Liver (tissue), 9 donors: ENCODE results near the gene CTSG. TPM values are rescaled to one million over a fixed set of nuclear protein-coding genes. Genes with fewer than 3 reads are reported as not detected.

ENCODE experiments used
- DNase-seq: peaks from one replicate; pipeline ENCODE4 v3.0.0-alpha.2; 2017; ENCODE audit warnings: low spot score
- H3K27ac ChIP-seq, 2 donors: one replicate each; pipeline ENCODE4 v1.7.0; 2013; ENCODE audit warnings: inconsistent platforms in 2 of 2, low read length in 2 of 2, control low read depth in 1 of 2, low read depth in 1 of 2, mild to moderate bottlenecking in 1 of 2
- H3K27me3 ChIP-seq, 4 donors: one replicate each; pipeline versions ENCODE4 v1.6.1 to v1.7.0; 2013; ENCODE audit warnings: low read length in 3 of 4, inconsistent platforms in 1 of 4, mild to moderate bottlenecking in 1 of 4, moderate library complexity in 1 of 4; ENCODE audit not compliant: control insufficient read depth in 4 of 4, insufficient read depth in 4 of 4
- H3K36me3 ChIP-seq, 4 donors: one replicate each; pipeline versions ENCODE4 v1.6.1 to v1.7.0; 2013; ENCODE audit warnings: low read length in 3 of 4, mild to moderate bottlenecking in 3 of 4, low read depth in 1 of 4, moderate library complexity in 1 of 4; ENCODE audit not compliant: control insufficient read depth in 4 of 4, insufficient read depth in 3 of 4
- H3K4me1 ChIP-seq, 4 donors: one replicate each; pipeline versions ENCODE4 v1.6.1 to v1.7.0; 2013; ENCODE audit warnings: low read length in 3 of 4, mild to moderate bottlenecking in 3 of 4, moderate library complexity in 1 of 4; ENCODE audit not compliant: control insufficient read depth in 4 of 4, insufficient read depth in 4 of 4
- H3K4me3 ChIP-seq, 3 donors: one replicate each; pipeline versions ENCODE4 v1.6.1 to v1.7.0; 2013; ENCODE audit warnings: low read length in 3 of 3, control low read depth in 1 of 3, low read depth in 1 of 3, mild to moderate bottlenecking in 1 of 3
- H3K9ac ChIP-seq, 2 donors: one replicate each; pipeline ENCODE4 v1.7.0; 2013; ENCODE audit warnings: low read length in 2 of 2, mild to moderate bottlenecking in 2 of 2, moderate library complexity in 2 of 2, control low read depth in 1 of 2, low read depth in 1 of 2
- H3K9me3 ChIP-seq, 4 donors: one replicate each; pipeline versions ENCODE4 v1.6.1 to v1.7.0; 2013; ENCODE audit warnings: low read length in 3 of 4; ENCODE audit not compliant: control insufficient read depth in 4 of 4
- CTCF ChIP-seq: fragments of 150-350 bp; IDR thresholded peaks from 2 replicates; pipeline ENCODE4 v1.5.1; 2017; ENCODE audit warnings: improper control_type of control experiment, low read depth, low read length; ENCODE audit not compliant: missing input control
- EGR1 ChIP-seq, 2 donors: IDR thresholded peaks; 2 replicates each; pipeline ENCODE4 v1.6.1; 2016 to 2018; ENCODE audit warnings: antibody characterized with exemption in 2 of 2, low read depth in 2 of 2
- FOXA1 ChIP-seq: IDR thresholded peaks from 2 replicates; pipeline ENCODE4 v1.6.1; 2016; ENCODE audit warnings: antibody characterized with exemption
- FOXA2 ChIP-seq: IDR thresholded peaks from 2 replicates; pipeline ENCODE4 v1.6.1; 2016; ENCODE audit warnings: antibody characterized with exemption
- GABPA ChIP-seq, 2 donors: IDR thresholded peaks in 1 of 2; conservative IDR thresholded peaks in 1 of 2; 2 replicates each; pipeline ENCODE4 v1.6.1; 2016; ENCODE audit warnings: antibody characterized with exemption in 2 of 2, mild to moderate bottlenecking in 1 of 2, moderate library complexity in 1 of 2
- HNF4A ChIP-seq, 2 donors: conservative IDR thresholded peaks; 2 replicates each; pipeline ENCODE4 v1.6.1; 2016; ENCODE audit warnings: antibody characterized with exemption in 2 of 2, mild to moderate bottlenecking in 2 of 2
- HNF4G ChIP-seq: IDR thresholded peaks from 2 replicates; pipeline ENCODE4 v1.6.1; 2016; ENCODE audit warnings: antibody characterized with exemption
- JUND ChIP-seq, 2 donors: IDR thresholded peaks; 2 replicates each; pipeline ENCODE4 v1.6.1; 2016; ENCODE audit warnings: antibody characterized with exemption in 2 of 2
- NR2F2 ChIP-seq: IDR thresholded peaks from 2 replicates; pipeline ENCODE4 v1.6.1; 2016; ENCODE audit warnings: antibody characterized with exemption
- RAD21 ChIP-seq, 2 donors: IDR thresholded peaks; 2 replicates each; pipeline ENCODE4 v1.6.1; 2016; ENCODE audit warnings: antibody characterized with exemption in 2 of 2, mild to moderate bottlenecking in 2 of 2
- RXRA ChIP-seq, 2 donors: IDR thresholded peaks; 2 replicates each; pipeline ENCODE4 v1.6.1; 2017 to 2018; ENCODE audit warnings: antibody characterized with exemption in 2 of 2, mild to moderate bottlenecking in 1 of 2
- SP1 ChIP-seq: IDR thresholded peaks from 2 replicates; pipeline ENCODE4 v1.6.1; 2018; ENCODE audit warnings: antibody characterized with exemption, mild to moderate bottlenecking
- TAF1 ChIP-seq: conservative IDR thresholded peaks from 2 replicates; pipeline ENCODE4 v1.6.1; 2016; ENCODE audit warnings: antibody characterized with exemption, mild to moderate bottlenecking
- YY1 ChIP-seq: IDR thresholded peaks from 2 replicates; pipeline ENCODE4 v1.6.1; 2016; ENCODE audit warnings: antibody characterized with exemption, mild to moderate bottlenecking
- WGBS: extraction: QIAGEN DNeasy Blood & Tissue Kit; methylation state at CpG from one replicate; pipeline ENCODE4 v1.1.7; 2013; 5-methylcytosine and 5-hydroxymethylcytosine counted together
- polyA plus RNA-seq, 2 donors: library from polyadenylated mRNA; stranded (reverse) in 1 of 2; unstranded in 1 of 2; fragments of 200-250 nt in 1 of 2; fragments of >200 nt in 1 of 2; fragmentation: Nextera tagmentation in 1 of 2; extraction: Ambion mirVana in 1 of 2; gene quantifications; one replicate each; pipeline versions ENCODE4 v1.2.1 to v1.2.3, GENCODE V29; 2013 to 2015
- total RNA-seq, 2 donors: library from RNA; depleted of rRNA; stranded (reverse); fragments of >200 nt; gene quantifications; one replicate each; pipeline ENCODE4 v1.2.3, GENCODE V29; 2014
- TF ChIP-seq, protein P1 (sequence below): IDR thresholded peaks from 2 replicates; pipeline ENCODE4 v1.6.1; 2016; ENCODE audit warnings: antibody characterized with exemption
- TF ChIP-seq, protein P2 (sequence below): IDR thresholded peaks from 2 replicates; pipeline ENCODE4 v1.6.1; 2016; ENCODE audit warnings: antibody characterized with exemption, mild to moderate bottlenecking
- TF ChIP-seq, protein P3 (sequence below): IDR thresholded peaks from 2 replicates; pipeline ENCODE4 v1.6.1; 2016; ENCODE audit warnings: antibody characterized with exemption
- TF ChIP-seq, protein P4 (sequence below): IDR thresholded peaks from 2 replicates; pipeline ENCODE4 v1.6.1; 2016; ENCODE audit warnings: antibody characterized with exemption
- donor health status: healthy.
- donor health status: healthy.
- donor health status: healthy.
- donor health status: healthy.
- donor health status: healthy.

CTSG gene
- total and polyA plus RNA-seq, 4 donors: 0.24 to 32.5 (median 1.9) TPM; not detected in 1

- TF ChIP-seq CTCF (no peak), FOXA2 (no peak), TAF1 (no peak), JUND (IDR thresholded peaks at IDR 0.05) (no peak), FOXA1 (no peak), RXRA (IDR thresholded peaks at IDR 0.05) (no peak), GABPA (IDR thresholded peaks at IDR 0.05 in 1 of 2, conservative IDR thresholded peaks at IDR 0.05 in 1 of 2) (no peak), RAD21 (IDR thresholded peaks at IDR 0.05) (no peak), HNF4G (no peak), YY1 (no peak), EGR1 (IDR thresholded peaks at IDR 0.05; ENCODE audit: low read depth in 2 of 2) (no peak), NR2F2 (no peak), SP1 (no peak), HNF4A (conservative IDR thresholded peaks at IDR 0.05) (no peak)
- TF ChIP-seq, protein P1, sequence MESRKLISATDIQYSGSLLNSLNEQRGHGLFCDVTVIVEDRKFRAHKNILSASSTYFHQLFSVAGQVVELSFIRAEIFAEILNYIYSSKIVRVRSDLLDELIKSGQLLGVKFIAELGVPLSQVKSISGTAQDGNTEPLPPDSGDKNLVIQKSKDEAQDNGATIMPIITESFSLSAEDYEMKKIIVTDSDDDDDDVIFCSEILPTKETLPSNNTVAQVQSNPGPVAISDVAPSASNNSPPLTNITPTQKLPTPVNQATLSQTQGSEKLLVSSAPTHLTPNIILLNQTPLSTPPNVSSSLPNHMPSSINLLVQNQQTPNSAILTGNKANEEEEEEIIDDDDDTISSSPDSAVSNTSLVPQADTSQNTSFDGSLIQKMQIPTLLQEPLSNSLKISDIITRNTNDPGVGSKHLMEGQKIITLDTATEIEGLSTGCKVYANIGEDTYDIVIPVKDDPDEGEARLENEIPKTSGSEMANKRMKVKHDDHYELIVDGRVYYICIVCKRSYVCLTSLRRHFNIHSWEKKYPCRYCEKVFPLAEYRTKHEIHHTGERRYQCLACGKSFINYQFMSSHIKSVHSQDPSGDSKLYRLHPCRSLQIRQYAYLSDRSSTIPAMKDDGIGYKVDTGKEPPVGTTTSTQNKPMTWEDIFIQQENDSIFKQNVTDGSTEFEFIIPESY: no peak
- TF ChIP-seq, protein P2, sequence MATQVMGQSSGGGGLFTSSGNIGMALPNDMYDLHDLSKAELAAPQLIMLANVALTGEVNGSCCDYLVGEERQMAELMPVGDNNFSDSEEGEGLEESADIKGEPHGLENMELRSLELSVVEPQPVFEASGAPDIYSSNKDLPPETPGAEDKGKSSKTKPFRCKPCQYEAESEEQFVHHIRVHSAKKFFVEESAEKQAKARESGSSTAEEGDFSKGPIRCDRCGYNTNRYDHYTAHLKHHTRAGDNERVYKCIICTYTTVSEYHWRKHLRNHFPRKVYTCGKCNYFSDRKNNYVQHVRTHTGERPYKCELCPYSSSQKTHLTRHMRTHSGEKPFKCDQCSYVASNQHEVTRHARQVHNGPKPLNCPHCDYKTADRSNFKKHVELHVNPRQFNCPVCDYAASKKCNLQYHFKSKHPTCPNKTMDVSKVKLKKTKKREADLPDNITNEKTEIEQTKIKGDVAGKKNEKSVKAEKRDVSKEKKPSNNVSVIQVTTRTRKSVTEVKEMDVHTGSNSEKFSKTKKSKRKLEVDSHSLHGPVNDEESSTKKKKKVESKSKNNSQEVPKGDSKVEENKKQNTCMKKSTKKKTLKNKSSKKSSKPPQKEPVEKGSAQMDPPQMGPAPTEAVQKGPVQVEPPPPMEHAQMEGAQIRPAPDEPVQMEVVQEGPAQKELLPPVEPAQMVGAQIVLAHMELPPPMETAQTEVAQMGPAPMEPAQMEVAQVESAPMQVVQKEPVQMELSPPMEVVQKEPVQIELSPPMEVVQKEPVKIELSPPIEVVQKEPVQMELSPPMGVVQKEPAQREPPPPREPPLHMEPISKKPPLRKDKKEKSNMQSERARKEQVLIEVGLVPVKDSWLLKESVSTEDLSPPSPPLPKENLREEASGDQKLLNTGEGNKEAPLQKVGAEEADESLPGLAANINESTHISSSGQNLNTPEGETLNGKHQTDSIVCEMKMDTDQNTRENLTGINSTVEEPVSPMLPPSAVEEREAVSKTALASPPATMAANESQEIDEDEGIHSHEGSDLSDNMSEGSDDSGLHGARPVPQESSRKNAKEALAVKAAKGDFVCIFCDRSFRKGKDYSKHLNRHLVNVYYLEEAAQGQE: no peak
- TF ChIP-seq, protein P3, sequence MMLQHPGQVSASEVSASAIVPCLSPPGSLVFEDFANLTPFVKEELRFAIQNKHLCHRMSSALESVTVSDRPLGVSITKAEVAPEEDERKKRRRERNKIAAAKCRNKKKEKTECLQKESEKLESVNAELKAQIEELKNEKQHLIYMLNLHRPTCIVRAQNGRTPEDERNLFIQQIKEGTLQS: no peak
- TF ChIP-seq, protein P4, sequence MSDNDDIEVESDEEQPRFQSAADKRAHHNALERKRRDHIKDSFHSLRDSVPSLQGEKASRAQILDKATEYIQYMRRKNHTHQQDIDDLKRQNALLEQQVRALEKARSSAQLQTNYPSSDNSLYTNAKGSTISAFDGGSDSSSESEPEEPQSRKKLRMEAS: no peak
Observed at GRCh38 chr14:24542346-24542936, 33.6 kb downstream of the CTSG start.

More at GRCh38 chr14:24542346-24542936, 33.6 kb downstream of the CTSG start:
- no peak for DNase-seq
- Histone ChIP-seq H3K4me1 (no peaks in the 10 kb centered on the region), H3K4me3 (no peak overlapping the region), H3K9me3 (peaks cover 0 to 3% (median under 1%) of the 10 kb centered on the region in 4 donors), H3K9ac (no peak overlapping the region), H3K27ac (no peak overlapping the region), H3K27me3 (no peaks in the 10 kb centered on the region), H3K36me3 (no peaks in the 10 kb centered on the region)
- WGBS: 87% methylated on average over 2 of the region's 2 CpGs
